HL-60 (cell line): Measurements from ENCODE around the gene TRPV2.

ENCODE experiments used
- DNase-seq, 2 experiments: peaks; one replicate each; pipeline ENCODE4 v3.0.0-alpha.2; 2010 to 2020; ENCODE audit warnings: low read depth in 1 of 2, low spot score in 1 of 2
- H3K27ac ChIP-seq: fragments of 250-450 bp; sonication (Bioruptor Pico); replicated peaks from 2 replicates; pipeline ENCODE4 v1.5.1; 2020; ENCODE audit warnings: mild to moderate bottlenecking, moderate library complexity
- H3K27me3 ChIP-seq: fragments of 250-450 bp; sonication (Bioruptor Pico); 2 replicates; pipeline ENCODE4 v1.5.1; 2021; ENCODE audit warnings: mild to moderate bottlenecking, moderate library complexity; ENCODE audit not compliant: insufficient read depth, poor library complexity, severe bottlenecking
- H3K4me3 ChIP-seq: replicated peaks from 2 replicates; pipeline ENCODE4 v1.5.1; 2011; ENCODE audit warnings: mild to moderate bottlenecking, control low read depth, low read length; ENCODE audit not compliant: insufficient read depth
- GABPA ChIP-seq: IDR thresholded peaks from 2 replicates; pipeline ENCODE4 v1.6.1; 2012; ENCODE audit warnings: low read depth
- POLR2AphosphoS5 ChIP-seq: IDR thresholded peaks from 2 replicates; pipeline ENCODE4 v1.6.1; 2012; ENCODE audit warnings: low read depth
- SPI1 ChIP-seq: IDR thresholded peaks from 2 replicates; pipeline ENCODE4 v1.6.1; 2012; ENCODE audit warnings: low read depth, mild to moderate bottlenecking, borderline replicate concordance
- TF ChIP-seq, protein P1 (sequence below): IDR thresholded peaks from 2 replicates; pipeline ENCODE4 v1.6.1; 2012; ENCODE audit warnings: low read depth; ENCODE audit not compliant: insufficient replicate concordance
- TF ChIP-seq, protein P2 (sequence below): IDR thresholded peaks from one replicate; pipeline ENCODE4 v1.5.1; 2011; ENCODE audit warnings: low read length, control low read depth, inconsistent platforms; ENCODE audit not compliant: insufficient read depth

Gene TRPV2

DNA sequence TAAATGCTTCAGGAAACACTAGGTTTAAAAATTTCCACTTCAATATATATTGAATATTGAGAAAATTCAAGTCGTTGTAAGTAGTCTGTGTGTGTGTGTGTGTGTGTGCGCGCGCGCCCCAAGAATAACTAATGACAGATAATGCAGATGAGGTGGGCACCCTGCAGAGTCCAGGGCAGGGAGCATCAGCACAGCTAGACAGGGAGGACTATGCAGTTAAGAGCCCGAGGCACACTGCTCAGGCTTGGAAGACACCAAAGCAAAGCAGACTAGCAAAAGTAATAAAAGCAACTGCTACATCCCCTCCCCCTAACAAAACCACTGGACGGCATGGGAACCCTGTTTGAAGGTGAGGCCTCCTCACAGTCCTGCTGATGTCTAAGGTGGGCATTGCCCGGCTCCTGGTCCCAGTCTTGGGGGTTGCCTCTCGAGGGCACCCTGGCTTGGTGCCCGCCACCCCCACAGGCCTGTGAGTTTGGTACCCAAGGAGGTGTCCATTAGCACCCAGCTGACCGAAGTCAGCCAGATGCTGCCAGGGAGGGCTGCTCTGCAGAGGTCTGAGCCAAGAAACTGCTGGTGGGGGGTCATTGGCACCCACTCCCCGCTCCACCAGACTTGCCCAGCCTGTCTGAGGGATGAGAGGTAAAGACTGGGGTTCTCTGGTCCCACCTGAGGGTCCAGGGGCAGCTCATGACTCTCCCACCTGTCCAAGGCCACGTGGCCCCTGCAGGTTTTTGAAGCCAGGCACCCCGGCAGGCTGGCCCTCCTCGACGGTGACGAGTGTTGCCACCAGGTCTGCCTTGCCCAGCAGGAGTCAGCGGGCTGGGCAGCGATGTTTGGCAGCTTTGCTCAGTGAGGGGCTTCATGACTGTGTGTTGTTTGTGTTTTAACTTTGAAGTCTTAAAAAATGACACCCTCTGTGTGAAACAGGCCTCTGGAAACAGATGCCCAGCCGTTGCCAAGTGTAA is 58.0 kb downstream of the TRPV2 start:
- no peaks in the 10 kb centered on the region for H3K27me3 ChIP-seq
- no peak overlapping the region for H3K27ac ChIP-seq
- TF ChIP-seq POLR2AphosphoS5 (no peak), SPI1 (no peak), GABPA (no peak)
- TF ChIP-seq, protein P1, sequence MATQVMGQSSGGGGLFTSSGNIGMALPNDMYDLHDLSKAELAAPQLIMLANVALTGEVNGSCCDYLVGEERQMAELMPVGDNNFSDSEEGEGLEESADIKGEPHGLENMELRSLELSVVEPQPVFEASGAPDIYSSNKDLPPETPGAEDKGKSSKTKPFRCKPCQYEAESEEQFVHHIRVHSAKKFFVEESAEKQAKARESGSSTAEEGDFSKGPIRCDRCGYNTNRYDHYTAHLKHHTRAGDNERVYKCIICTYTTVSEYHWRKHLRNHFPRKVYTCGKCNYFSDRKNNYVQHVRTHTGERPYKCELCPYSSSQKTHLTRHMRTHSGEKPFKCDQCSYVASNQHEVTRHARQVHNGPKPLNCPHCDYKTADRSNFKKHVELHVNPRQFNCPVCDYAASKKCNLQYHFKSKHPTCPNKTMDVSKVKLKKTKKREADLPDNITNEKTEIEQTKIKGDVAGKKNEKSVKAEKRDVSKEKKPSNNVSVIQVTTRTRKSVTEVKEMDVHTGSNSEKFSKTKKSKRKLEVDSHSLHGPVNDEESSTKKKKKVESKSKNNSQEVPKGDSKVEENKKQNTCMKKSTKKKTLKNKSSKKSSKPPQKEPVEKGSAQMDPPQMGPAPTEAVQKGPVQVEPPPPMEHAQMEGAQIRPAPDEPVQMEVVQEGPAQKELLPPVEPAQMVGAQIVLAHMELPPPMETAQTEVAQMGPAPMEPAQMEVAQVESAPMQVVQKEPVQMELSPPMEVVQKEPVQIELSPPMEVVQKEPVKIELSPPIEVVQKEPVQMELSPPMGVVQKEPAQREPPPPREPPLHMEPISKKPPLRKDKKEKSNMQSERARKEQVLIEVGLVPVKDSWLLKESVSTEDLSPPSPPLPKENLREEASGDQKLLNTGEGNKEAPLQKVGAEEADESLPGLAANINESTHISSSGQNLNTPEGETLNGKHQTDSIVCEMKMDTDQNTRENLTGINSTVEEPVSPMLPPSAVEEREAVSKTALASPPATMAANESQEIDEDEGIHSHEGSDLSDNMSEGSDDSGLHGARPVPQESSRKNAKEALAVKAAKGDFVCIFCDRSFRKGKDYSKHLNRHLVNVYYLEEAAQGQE, result no peak
- TF ChIP-seq, protein P2, sequence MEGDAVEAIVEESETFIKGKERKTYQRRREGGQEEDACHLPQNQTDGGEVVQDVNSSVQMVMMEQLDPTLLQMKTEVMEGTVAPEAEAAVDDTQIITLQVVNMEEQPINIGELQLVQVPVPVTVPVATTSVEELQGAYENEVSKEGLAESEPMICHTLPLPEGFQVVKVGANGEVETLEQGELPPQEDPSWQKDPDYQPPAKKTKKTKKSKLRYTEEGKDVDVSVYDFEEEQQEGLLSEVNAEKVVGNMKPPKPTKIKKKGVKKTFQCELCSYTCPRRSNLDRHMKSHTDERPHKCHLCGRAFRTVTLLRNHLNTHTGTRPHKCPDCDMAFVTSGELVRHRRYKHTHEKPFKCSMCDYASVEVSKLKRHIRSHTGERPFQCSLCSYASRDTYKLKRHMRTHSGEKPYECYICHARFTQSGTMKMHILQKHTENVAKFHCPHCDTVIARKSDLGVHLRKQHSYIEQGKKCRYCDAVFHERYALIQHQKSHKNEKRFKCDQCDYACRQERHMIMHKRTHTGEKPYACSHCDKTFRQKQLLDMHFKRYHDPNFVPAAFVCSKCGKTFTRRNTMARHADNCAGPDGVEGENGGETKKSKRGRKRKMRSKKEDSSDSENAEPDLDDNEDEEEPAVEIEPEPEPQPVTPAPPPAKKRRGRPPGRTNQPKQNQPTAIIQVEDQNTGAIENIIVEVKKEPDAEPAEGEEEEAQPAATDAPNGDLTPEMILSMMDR, result no peak

DNA sequence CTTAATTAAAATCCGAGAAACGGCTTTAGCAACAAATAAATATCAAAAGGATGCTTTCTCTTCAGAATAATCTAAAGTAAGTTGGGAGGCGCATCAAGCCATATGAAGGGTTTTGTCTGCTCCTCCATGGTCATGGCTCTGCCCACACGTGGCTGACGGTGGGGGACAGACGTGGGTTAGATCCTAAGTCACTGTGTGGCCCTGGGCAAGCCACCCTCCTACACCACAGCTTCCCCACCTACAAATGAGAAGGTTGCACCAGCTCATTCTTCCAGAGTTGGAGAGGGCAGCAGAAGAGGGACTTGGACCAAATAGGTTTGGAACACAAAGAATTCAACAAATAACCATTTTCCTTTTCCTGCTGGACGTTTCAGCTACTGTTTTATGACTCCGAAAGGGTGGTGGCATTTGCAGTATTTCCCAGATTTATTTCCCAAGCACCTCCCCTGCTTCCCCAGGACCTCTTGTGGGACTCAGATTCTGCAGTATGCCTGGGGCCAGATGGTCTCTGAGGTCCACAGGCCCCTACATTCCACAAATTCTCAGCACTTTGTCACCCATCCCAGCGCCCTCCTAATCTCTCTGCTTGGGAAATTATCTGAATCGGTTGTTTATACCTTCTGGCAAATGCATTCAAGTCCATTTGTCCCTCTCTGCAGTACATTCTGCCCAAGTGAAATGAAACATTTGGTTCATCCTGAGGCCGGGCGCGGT is 58.8 kb downstream of the TRPV2 start:
- H3K27ac ChIP-seq, result no peak overlapping the region
- TF ChIP-seq SPI1 (no peak), GABPA (no peak), POLR2AphosphoS5 (no peak)
- TF ChIP-seq, protein P2, result no peak
- TF ChIP-seq, protein P1, result no peak

More for the DNA sequence above, 58.0 kb downstream of the TRPV2 start:
- no peak overlapping the region for H3K4me3 ChIP-seq
- DNase-seq, result no peak

DNA sequence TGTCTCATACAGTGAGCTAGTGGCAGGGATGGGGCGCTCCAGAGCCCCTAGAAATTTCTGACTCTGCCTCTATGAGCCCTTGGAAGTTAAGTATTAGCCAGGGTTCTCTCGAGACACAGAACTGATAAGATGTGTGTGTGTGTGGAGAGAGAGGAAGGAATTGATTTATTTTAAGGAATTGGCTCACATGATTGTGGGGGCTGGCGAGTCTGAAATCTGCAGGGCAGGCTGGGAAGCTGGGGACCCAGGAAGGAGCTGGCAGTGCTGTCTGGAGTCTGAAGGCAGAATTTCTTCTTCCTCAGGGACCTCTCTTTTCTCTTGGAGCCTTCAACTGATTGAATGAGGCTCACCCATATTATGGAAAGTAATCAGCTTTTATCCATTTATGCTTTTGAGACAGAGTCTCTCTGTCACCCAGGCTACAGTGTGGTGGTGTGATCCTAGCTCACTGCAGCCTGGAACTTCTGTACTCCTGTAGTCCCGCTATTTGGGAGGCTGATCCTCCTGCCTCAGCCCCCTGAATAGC is 59.9 kb downstream of the TRPV2 start:
- TF ChIP-seq POLR2AphosphoS5 (no peak), GABPA (no peak), SPI1 (no peak)
- TF ChIP-seq, protein P1, result no peak
- TF ChIP-seq, protein P2, result no peak
- Histone ChIP-seq H3K27me3 (no peaks in the 10 kb centered on the region), H3K4me3 (no peak overlapping the region), H3K27ac (no peak overlapping the region)
- no peak for DNase-seq

More for the DNA sequence above, 58.8 kb downstream of the TRPV2 start:
- H3K27me3 ChIP-seq, result no peaks in the 10 kb centered on the region
- DNase-seq, result no peak
- no peak overlapping the region for H3K4me3 ChIP-seq
